ENCODE data around the gene PRSS56.

- TF ChIP-seq POLR2A (IDR thresholded peaks at IDR 0.05) (no peak), CTCF (IDR thresholded peaks at IDR 0.05) (no peak), EP300 (IDR thresholded peaks at IDR 0.05) (no peak)
Observed at GRCh38 chr2:232490221-232491138, 29.7 kb upstream of the PRSS56 start.

Data from ovary (tissue), 3 donors.